MCF 10A (cell line): ENCODE data around the gene MPZL1. TPM values are rescaled to one million over a fixed set of nuclear protein-coding genes. Genes with fewer than 3 reads are reported as not detected.

Experiments used
- BruUV-seq: library from RNA; stranded (reverse); fragments of 400-500 nt; replicated peaks from 2 replicates; lab custom pipeline; 2021; lab: Mats Ljungman, UMichigan
- CTCF ChIA-PET: fragments of 300-600 bp; sonication (Branson Sonifier 250); formaldehyde crosslinking; extraction: SDS; loops from one replicate; lab custom pipeline; 2021; ENCODE audit warnings: antibody characterized with exemption, inconsistent platforms; lab: Yijun Ruan, JAX
- POLR2A ChIA-PET: fragments of 300-600, 350-650 bp; sonication (Branson Sonifier 250); formaldehyde crosslinking; extraction: SDS; loops from one replicate; lab custom pipeline; 2020; ENCODE audit warnings: antibody characterized with exemption, inconsistent platforms; lab: Yijun Ruan, JAX
- DNase-seq: peaks from one replicate; pipeline ENCODE4 v3.0.0-alpha.2; 2018; ENCODE audit not compliant: unreplicated experiment
- H3K27ac Mint-ChIP-seq: one replicate; pipeline ENCODE4 v1.8.0; 2022; ENCODE audit warnings: mild to moderate bottlenecking, low read depth, mixed read lengths; ENCODE audit not compliant: unreplicated experiment
- H3K27me3 Mint-ChIP-seq: one replicate; pipeline ENCODE4 v1.8.0; 2022; ENCODE audit warnings: mixed read lengths; ENCODE audit not compliant: insufficient read depth, unreplicated experiment
- H3K36me3 Mint-ChIP-seq: one replicate; pipeline ENCODE4 v1.8.0; 2022; ENCODE audit warnings: mild to moderate bottlenecking, moderate library complexity, mixed read lengths; ENCODE audit not compliant: insufficient read depth, unreplicated experiment
- H3K4me1 Mint-ChIP-seq: one replicate; pipeline ENCODE4 v1.8.0; 2022; ENCODE audit warnings: mixed read lengths; ENCODE audit not compliant: insufficient read depth, unreplicated experiment
- H3K4me3 Mint-ChIP-seq: one replicate; pipeline ENCODE4 v1.8.0; 2022; ENCODE audit warnings: mild to moderate bottlenecking, moderate library complexity, mixed read lengths; ENCODE audit not compliant: unreplicated experiment
- H3K9me3 Mint-ChIP-seq: one replicate; pipeline ENCODE4 v1.8.0; 2022; ENCODE audit warnings: mixed read lengths; ENCODE audit not compliant: unreplicated experiment
- CTCF ChIP-seq: fragments of 200-600 bp; IDR thresholded peaks from one replicate; pipeline ENCODE4 v1.8.0; 2022; ENCODE audit warnings: antibody characterized with exemption, mild to moderate bottlenecking; ENCODE audit not compliant: unreplicated experiment
- intact Hi-C: fragments of 100-400 bp; cut with micrococcal nuclease; formaldehyde crosslinking; loops from 2 replicates; pipeline ENCODE4 v1.14.1; 2022
- total RNA-seq: library from RNA; stranded (reverse); gene quantifications from 2 replicates; pipeline ENCODE4 v1.2.3, GENCODE V29; 2022

Gene MPZL1
- total RNA-seq, 1 experiment from 2014 or later: 169 TPM

DNA sequence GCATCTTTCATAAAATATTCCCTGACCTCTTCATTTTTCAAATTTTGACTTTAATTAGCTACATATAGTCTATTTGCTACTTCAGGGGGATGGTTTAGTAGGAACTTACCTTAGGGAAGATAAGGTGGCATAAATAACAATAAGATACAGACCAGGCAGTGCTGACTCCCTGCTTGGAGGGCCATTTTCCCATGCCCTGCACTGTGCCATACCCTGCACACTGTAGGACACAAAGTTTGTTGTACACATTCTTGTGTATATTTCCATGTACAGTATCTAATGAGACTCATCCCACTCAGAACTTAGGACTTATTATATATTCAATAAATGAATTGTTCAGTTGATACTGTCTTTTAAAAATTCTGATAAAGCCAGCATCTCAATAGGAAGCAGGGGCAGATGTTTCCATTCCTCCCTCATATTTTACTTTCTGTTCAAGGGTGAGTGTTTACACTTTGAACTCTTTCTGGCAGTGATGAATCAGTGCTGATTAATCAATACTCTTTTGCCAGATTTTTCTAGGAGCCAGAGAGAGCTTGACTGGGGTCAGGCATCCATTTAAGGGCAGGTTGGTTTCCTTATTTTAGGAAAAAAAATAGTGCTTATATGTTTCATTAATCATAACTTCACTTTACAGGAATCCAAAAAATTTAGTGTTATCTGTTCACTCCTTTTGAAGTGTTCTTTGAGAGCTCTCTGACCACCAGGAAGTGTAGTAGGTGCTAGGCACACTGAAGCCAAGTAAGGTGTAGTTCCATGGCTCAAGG is 30.6 kb downstream of the MPZL1 start:
- intact Hi-C loops: no loop called here
- Mint-ChIP-seq H3K4me3 (peak overlapping the region; percentile 40), H3K4me1 (peaks cover 41% of the 10 kb centered on the region), H3K27ac (peak overlapping the region; percentile 94), H3K9me3 (no peaks in the 10 kb centered on the region), H3K27me3 (no peaks in the 10 kb centered on the region), H3K36me3 (peaks cover 20% of the 10 kb centered on the region)
- peak; percentile 36 for DNase-seq
- CTCF ChIA-PET: interaction anchor here (0.6 to 2.2 kb wide), 13 partner anchors 9 to 407 kb away, joined by 3 to 10 read pairs (median 4); partner anchors contain the start of gene MPZL1
- POLR2A ChIA-PET: interaction anchor here (0.5 to 3.5 kb wide), 18 partner anchors 10 to 184 kb away, joined by 3 to 38 read pairs (median 5); partner anchors contain the start of genes DCAF6, MPC2 and MPZL1
- no TSS peak for BruUV-seq
- TF ChIP-seq CTCF: no peak

GRCh38 chr1:167755654-167756053 is 33.9 kb downstream of the MPZL1 start:
- Mint-ChIP-seq H3K4me1 (peaks cover 27% of the 10 kb centered on the region), H3K27me3 (no peaks in the 10 kb centered on the region), H3K27ac (no peak overlapping the region), H3K4me3 (no peak overlapping the region), H3K36me3 (peaks cover 9% of the 10 kb centered on the region), H3K9me3 (no peaks in the 10 kb centered on the region)
- CTCF ChIA-PET: interaction anchor here (0.6 to 1.2 kb wide), 4 partner anchors 20 to 159 kb away, joined by 3 to 6 read pairs (median 4); no protein-coding TSS in a partner anchor
- intact Hi-C loops: no loop called here
- POLR2A ChIA-PET: interaction anchor here (0.6 to 0.7 kb wide), 3 partner anchors 9 to 245 kb away, joined by 3 to 4 read pairs (median 3); no protein-coding TSS in a partner anchor
- BruUV-seq: no TSS peak
- no peak for DNase-seq
- TF ChIP-seq CTCF: no peak

DNA sequence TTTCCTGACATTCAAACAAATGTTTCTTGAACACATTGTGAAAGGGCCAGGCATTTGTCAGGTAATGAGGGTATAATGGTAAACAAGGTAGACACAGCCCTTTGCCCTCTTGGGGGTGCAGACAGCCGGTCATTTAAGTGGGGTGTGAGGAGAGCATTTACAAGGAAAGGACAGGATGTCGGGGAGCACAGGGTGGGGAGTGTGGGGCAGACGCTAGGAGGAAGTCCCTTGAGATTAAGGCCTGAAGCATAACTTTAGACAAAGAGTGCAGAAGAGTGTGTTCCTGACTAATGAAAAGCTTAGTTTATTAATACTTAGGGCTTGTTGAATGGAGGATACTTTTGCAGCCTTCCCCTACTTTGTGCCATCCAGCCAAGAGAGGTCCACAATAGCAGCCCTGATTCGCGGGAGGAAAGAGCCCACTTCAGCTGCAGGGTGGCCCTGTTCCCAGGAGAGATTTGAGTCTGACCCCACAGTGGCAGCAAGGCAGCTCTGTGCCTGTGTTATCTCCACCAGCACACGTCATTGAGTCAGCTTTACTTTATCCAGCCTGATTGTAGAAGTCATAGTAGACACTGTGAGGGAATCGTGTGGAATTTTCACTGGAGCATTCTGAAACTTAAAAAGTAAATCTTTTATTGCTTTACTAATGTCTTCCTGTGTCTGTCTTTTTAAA is 35.1 kb downstream of the MPZL1 start:
- Mint-ChIP-seq H3K27me3 (no peaks in the 10 kb centered on the region), H3K4me3 (no peak overlapping the region), H3K4me1 (peaks cover 37% of the 10 kb centered on the region), H3K9me3 (no peaks in the 10 kb centered on the region), H3K27ac (peak overlapping the region; percentile 74), H3K36me3 (peaks cover 9% of the 10 kb centered on the region)
- CTCF ChIA-PET: interaction anchor here (0.6 to 1.2 kb wide), 2 partner anchors 19 to 525 kb away, joined by 3 read pairs; no protein-coding TSS in a partner anchor
- POLR2A ChIA-PET: interaction anchor here (1.1 kb wide), 1 partner anchor 40 kb away, joined by 4 read pairs; no protein-coding TSS in a partner anchor
- intact Hi-C loops: no loop called here
- TF ChIP-seq CTCF: no peak
- DNase-seq: no peak
- no TSS peak for BruUV-seq
